HepG2 (cell line): ENCODE measurements around the gene RSPH9. TPM values are rescaled to one million over a fixed set of nuclear protein-coding genes. Genes with fewer than 3 reads are reported as not detected.

Experiments
- BCL6 ChIP-seq: IDR thresholded peaks from 2 replicates; pipeline ENCODE4 v1.6.1; 2016; ENCODE audit warnings: missing genetic modification reagents, missing compliant biosample characterization
- CEBPG ChIP-seq: IDR thresholded peaks from 2 replicates; pipeline ENCODE4 v1.6.1; 2016
- EP300 ChIP-seq, 3 experiments: sonication (generic) in 1 of 3; formaldehyde crosslinking in 1 of 3; IDR thresholded peaks; 2 replicates each; pipeline versions ENCODE4 v1.5.1 to v1.6.1; 2011 to 2020; ENCODE audit warnings: low read depth in 2 of 3, low read length in 2 of 3, borderline replicate concordance in 1 of 3, improper control_type of control experiment in 1 of 3, mild to moderate bottlenecking in 1 of 3, missing genetic modification reagents in 1 of 3, moderate library complexity in 1 of 3
- HIVEP1 ChIP-seq: sonication (generic); formaldehyde crosslinking; IDR thresholded peaks from 2 replicates; pipeline ENCODE4 v1.4.0; 2020; ENCODE audit warnings: mild to moderate bottlenecking, missing genetic modification reagents
- HNF4G ChIP-seq, 2 experiments: sonication (generic) in 1 of 2; formaldehyde crosslinking in 1 of 2; IDR thresholded peaks; 2 replicates each; pipeline versions ENCODE4 v1.4.0 to v1.6.1; 2011 to 2020; ENCODE audit warnings: borderline replicate concordance in 2 of 2, low read depth in 2 of 2, mild to moderate bottlenecking in 2 of 2, low read length in 1 of 2, missing genetic modification reagents in 1 of 2, moderate library complexity in 1 of 2
- IKZF1 ChIP-seq: fragments of 450-650 bp; IDR thresholded peaks from 2 replicates; pipeline ENCODE4 v1.7.1; 2016
- KDM3A ChIP-seq: IDR thresholded peaks from 2 replicates; pipeline ENCODE4 v1.6.1; 2018; ENCODE audit warnings: low read depth, missing compliant biosample characterization
- MNT ChIP-seq: fragments of 450-650 bp; IDR thresholded peaks from 2 replicates; pipeline ENCODE4 v1.6.1; 2016
- NR2F6 ChIP-seq, 2 experiments: IDR thresholded peaks; 2 replicates each; pipeline ENCODE4 v1.6.1; 2016; ENCODE audit warnings: antibody characterized with exemption in 1 of 2, mild to moderate bottlenecking in 1 of 2
- PAXIP1 ChIP-seq: sonication (generic); formaldehyde crosslinking; conservative IDR thresholded peaks from 2 replicates; pipeline ENCODE4 v1.4.0; 2020; ENCODE audit warnings: mild to moderate bottlenecking, missing genetic modification reagents, moderate library complexity
- SAP130 ChIP-seq: IDR thresholded peaks from 2 replicates; pipeline ENCODE4 v1.6.1; 2016; ENCODE audit warnings: low read depth
- SPEN ChIP-seq: sonication (generic); formaldehyde crosslinking; IDR thresholded peaks from 2 replicates; pipeline ENCODE4 v1.5.1; 2020; ENCODE audit warnings: low read depth, mild to moderate bottlenecking, missing genetic modification reagents
- TCF12 ChIP-seq, 2 experiments: fragments of 450-650 bp in 1 of 2; sonication (generic) in 1 of 2; formaldehyde crosslinking in 1 of 2; IDR thresholded peaks; 2 replicates each; pipeline versions ENCODE4 v1.6.1 to v1.8.0; 2017 to 2022; ENCODE audit warnings: antibody characterized with exemption in 1 of 2, mild to moderate bottlenecking in 1 of 2, missing genetic modification reagents in 1 of 2, moderate library complexity in 1 of 2
- TCF7L2 ChIP-seq: IDR thresholded peaks from 2 replicates; pipeline ENCODE4 v1.6.1; 2011; ENCODE audit warnings: mild to moderate bottlenecking, low read depth, low read length, moderate library complexity
- TSC22D2 ChIP-seq: sonication (generic); formaldehyde crosslinking; IDR thresholded peaks from 2 replicates; pipeline ENCODE4 v1.5.1; 2020; ENCODE audit warnings: missing genetic modification reagents, mild to moderate bottlenecking, borderline replicate concordance
- U2AF2 ChIP-seq: fragments of 200-400 bp; formaldehyde crosslinking; IDR thresholded peaks from 2 replicates; pipeline ENCODE4 v1.6.1; 2017; ENCODE audit warnings: low read depth, mild to moderate bottlenecking, low read length
- ZBTB10 ChIP-seq: sonication (generic); formaldehyde crosslinking; IDR thresholded peaks from 2 replicates; pipeline ENCODE4 v1.4.0; 2020; ENCODE audit warnings: missing genetic modification reagents, borderline replicate concordance
- ZNF207 ChIP-seq: fragments of 450-650 bp; IDR thresholded peaks from 2 replicates; pipeline ENCODE4 v1.6.1; 2016; ENCODE audit warnings: antibody characterized with exemption, borderline replicate concordance
- ZNF263 ChIP-seq: sonication (generic); formaldehyde crosslinking; IDR thresholded peaks from 2 replicates; pipeline ENCODE4 v1.4.0; 2020; ENCODE audit warnings: missing genetic modification reagents
- ZNF530 ChIP-seq: sonication (generic); formaldehyde crosslinking; IDR thresholded peaks from 2 replicates; pipeline ENCODE4 v1.5.0; 2020; ENCODE audit warnings: low read depth, mild to moderate bottlenecking, missing genetic modification reagents
- polyA plus RNA-seq, 8 experiments: library from polyadenylated mRNA; depleted of rRNA in 3 of 8; stranded (reverse) in 7 of 8; unstranded in 1 of 8; fragments of >200 nt; fragmentation: Illumina TruSeq in 4 of 8; extraction: Trizol in 4 of 8; gene quantifications; 2 replicates each; pipeline versions ENCODE4 v1.2.1 to v1.2.3, GENCODE V29; 2011 to 2016; ENCODE audit warnings: low read depth in 4 of 8, missing spikeins in 1 of 8, mixed read lengths in 1 of 8; ENCODE audit not compliant: insufficient read depth in 1 of 8
- total RNA-seq, 5 experiments: library from RNA; depleted of rRNA; stranded (reverse); fragments of >200 nt; fragmentation: Illumina TruSeq; extraction: Trizol; gene quantifications; 2 replicates each; pipeline ENCODE4 v1.2.3, GENCODE V29; 2016; ENCODE audit warnings: low read depth in 1 of 5

RSPH9 gene
- total and polyA plus RNA-seq, 2 of the 13 experiments (the other 11 are each of a cell fraction or from before 2014, with no cell fraction given): 0.04 TPM; not detected in 1

GRCh38 chr6:43714311-43715055 lies 69.6 kb downstream of the RSPH9 start (continued):
- TF ChIP-seq TCF12 (IDR thresholded peaks at IDR 0.05) (no peak), TCF12 (CRISPR knock-in tag; IDR thresholded peaks at IDR 0.05) (no peak), TCF7L2 (no peak), ZNF263 (CRISPR knock-in tag) (peak; percentile 30; the same call in 1 of the 2 replicates), U2AF2 (no peak), IKZF1 (no peak), ZNF207 (no peak), BCL6 (CRISPR knock-in tag) (peak; percentile 59), KDM3A (0 out of 2 replicates have a peak, but pooled peaks have one; percentile 32), TSC22D2 (CRISPR knock-in tag) (no peak), EP300 (IDR thresholded peaks at IDR 0.05; ENCODE audit: low read depth in 2 of 2, low read length in 2 of 2) (peak in 1 of 2 experiments; percentile 59; a peak in 1 of 4 replicates), EP300 (CRISPR knock-in tag; IDR thresholded peaks at IDR 0.05; ENCODE audit: borderline replicate concordance) (no peak), SAP130 (CRISPR knock-in tag) (peak; percentile 34; the same call in 1 of the 2 replicates), HNF4G (IDR thresholded peaks at IDR 0.05; ENCODE audit: borderline replicate concordance, low read depth, low read length) (peak; percentile 28; the same call in 1 of the 2 replicates), HNF4G (CRISPR knock-in tag; IDR thresholded peaks at IDR 0.05; ENCODE audit: borderline replicate concordance, low read depth) (no peak), MNT (no peak), NR2F6 (IDR thresholded peaks at IDR 0.05) (peak; percentile 90), NR2F6 (CRISPR knock-in tag; IDR thresholded peaks at IDR 0.05) (peak; percentile 82), ZBTB10 (CRISPR knock-in tag) (0 out of 2 replicates have a peak, but pooled peaks have one; percentile 49), HIVEP1 (CRISPR knock-in tag) (0 out of 2 replicates have a peak, but pooled peaks have one; percentile 28), SPEN (CRISPR knock-in tag) (peak; percentile 22; the same call in 1 of the 2 replicates), PAXIP1 (CRISPR knock-in tag) (peak; percentile 52), CEBPG (peak; percentile 13; the same call in 1 of the 2 replicates), ZNF530 (CRISPR knock-in tag) (no peak)
